Cardiac muscle cell (in vitro differentiated cells and primary cell): ENCODE data around the gene SLC2A9. TPM values are rescaled to one million over a fixed set of nuclear protein-coding genes. Genes with fewer than 3 reads are reported as not detected.

Source experiments
- DNase-seq, 2 donors: peaks; one replicate each; pipeline versions ENCODE4 v3.0.0 to v3.0.0-alpha.2; 2010 to 2017; ENCODE audit warnings: low read depth in 1 of 2, low spot score in 1 of 2
- H3K27ac ChIP-seq: fragments of 200-600 bp; sonication (generic); 2 replicates; pipeline ENCODE4 v1.5.1; 2016
- H3K27me3 ChIP-seq: fragments of 200-600 bp; sonication (generic); 2 replicates; pipeline ENCODE4 v1.6.0; 2016; ENCODE audit warnings: control low read depth
- H3K36me3 ChIP-seq: fragments of 200-600 bp; sonication (generic); 2 replicates; pipeline ENCODE4 v1.5.1; 2016; ENCODE audit warnings: control low read depth
- H3K4me1 ChIP-seq: fragments of 200-600 bp; sonication (generic); 2 replicates; pipeline ENCODE4 v1.8.1; 2017; ENCODE audit warnings: low read depth, mild to moderate bottlenecking, mixed run types
- H3K4me3 ChIP-seq: fragments of 200-600 bp; sonication (generic); 2 replicates; pipeline ENCODE4 v1.5.1; 2016; ENCODE audit warnings: mild to moderate bottlenecking
- H3K9me3 ChIP-seq: fragments of 200-600 bp; sonication (generic); 2 replicates; pipeline ENCODE4 v1.5.1; 2017; ENCODE audit warnings: low read depth, mild to moderate bottlenecking, control low read depth
- polyA plus RNA-seq: library from polyadenylated mRNA; unstranded; fragments of >200 nt; fragmentation: Nextera tagmentation; extraction: Ambion mirVana; gene quantifications from 2 replicates; pipeline ENCODE4 v1.2.1, GENCODE V29; 2016
- total RNA-seq: library from RNA; depleted of rRNA; stranded (reverse); fragments of >200 nt; gene quantifications from 2 replicates; pipeline ENCODE4 v1.2.3, GENCODE V29; 2016
- TF ChIP-seq, protein P1 (sequence below): IDR thresholded peaks from 2 replicates; pipeline ENCODE4 v1.5.1; 2012; ENCODE audit warnings: low read depth, mild to moderate bottlenecking, low read length

Gene SLC2A9
- total and polyA plus RNA-seq, 2 experiments from 2014 or later: 0.42 to 1.1 TPM

DNA sequence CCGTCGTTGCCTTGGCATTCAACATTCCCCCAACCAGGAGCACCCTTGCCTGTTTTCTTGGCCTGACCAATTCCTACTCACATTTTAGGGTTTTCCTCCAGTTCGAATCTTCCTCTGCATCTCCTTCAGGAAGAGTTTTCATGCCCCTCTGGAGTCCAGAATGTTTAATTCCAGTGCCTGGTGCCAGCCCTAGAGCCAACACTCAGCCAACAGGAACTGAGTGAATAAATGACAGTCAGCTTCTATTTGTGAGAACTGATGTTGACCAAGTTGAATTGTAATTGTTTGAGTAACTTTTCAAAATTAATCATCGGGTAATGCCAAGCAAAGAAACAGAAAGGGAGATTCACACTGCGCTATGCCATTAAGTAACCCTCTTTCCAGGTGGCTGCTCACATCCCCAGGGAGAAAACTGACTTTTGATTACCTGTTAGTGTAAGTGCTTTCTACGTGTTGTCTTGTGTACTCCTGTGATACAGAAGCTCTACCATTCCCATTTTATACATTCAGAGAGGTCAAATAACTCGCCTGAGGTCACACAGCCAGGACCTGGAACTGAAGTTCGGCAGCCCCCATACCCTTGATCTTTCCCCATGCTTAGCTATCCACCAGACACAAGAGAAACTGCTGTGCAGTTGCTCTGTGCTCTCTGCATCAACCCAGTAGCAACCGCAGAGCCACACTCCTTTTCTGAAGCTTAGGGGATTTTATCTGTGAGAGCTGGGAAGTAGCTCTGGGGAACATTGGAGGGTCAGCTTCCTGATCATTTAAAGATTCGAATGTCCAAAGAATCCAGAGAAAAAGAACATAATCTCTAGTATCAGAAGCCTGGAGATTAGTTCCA lies 19.0 kb upstream of the SLC2A9 start:
- no peaks in the 10 kb centered on the region for H3K4me1 ChIP-seq
- H3K27ac ChIP-seq: no peak overlapping the region
- no peaks in the 10 kb centered on the region for H3K27me3 ChIP-seq
- no peaks in the 10 kb centered on the region for H3K36me3 ChIP-seq
- H3K4me3 ChIP-seq: no peak overlapping the region
- TF ChIP-seq, protein P1, sequence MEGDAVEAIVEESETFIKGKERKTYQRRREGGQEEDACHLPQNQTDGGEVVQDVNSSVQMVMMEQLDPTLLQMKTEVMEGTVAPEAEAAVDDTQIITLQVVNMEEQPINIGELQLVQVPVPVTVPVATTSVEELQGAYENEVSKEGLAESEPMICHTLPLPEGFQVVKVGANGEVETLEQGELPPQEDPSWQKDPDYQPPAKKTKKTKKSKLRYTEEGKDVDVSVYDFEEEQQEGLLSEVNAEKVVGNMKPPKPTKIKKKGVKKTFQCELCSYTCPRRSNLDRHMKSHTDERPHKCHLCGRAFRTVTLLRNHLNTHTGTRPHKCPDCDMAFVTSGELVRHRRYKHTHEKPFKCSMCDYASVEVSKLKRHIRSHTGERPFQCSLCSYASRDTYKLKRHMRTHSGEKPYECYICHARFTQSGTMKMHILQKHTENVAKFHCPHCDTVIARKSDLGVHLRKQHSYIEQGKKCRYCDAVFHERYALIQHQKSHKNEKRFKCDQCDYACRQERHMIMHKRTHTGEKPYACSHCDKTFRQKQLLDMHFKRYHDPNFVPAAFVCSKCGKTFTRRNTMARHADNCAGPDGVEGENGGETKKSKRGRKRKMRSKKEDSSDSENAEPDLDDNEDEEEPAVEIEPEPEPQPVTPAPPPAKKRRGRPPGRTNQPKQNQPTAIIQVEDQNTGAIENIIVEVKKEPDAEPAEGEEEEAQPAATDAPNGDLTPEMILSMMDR: no peak
- no peaks in the 10 kb centered on the region for H3K9me3 ChIP-seq
- no peak for DNase-seq

DNA sequence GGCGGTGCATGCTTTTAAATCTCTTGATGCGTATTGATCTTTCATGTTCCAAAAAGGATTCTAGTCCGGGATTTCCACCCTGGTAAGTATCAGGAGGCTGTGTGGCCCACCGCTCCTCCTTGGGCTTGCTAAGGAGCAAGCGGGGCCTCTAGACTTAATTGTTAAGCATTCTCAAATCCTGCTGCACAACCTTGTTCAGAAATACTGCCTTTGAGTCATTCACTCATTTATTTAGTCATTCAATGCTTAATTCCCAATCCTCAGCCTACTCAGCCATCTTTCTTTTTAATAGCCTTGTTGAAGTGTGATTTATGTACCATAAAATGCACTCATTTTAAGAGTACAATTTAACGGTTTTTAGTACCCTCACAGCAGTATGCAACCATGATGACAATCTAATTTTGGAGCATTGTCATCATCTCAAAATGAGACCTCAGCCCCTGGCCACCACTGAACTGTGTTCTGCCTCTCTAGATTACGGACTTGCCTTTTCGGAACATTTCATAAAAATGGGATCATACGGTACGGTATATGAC lies 15.6 kb upstream of the SLC2A9 start:
- Histone ChIP-seq H3K9me3 (no peaks in the 10 kb centered on the region), H3K27ac (no peak overlapping the region), H3K4me3 (no peak overlapping the region), H3K27me3 (no peaks in the 10 kb centered on the region), H3K36me3 (no peaks in the 10 kb centered on the region), H3K4me1 (peaks cover 5% of the 10 kb centered on the region)
- DNase-seq: no peak
- TF ChIP-seq, protein P1: no peak

GRCh38 chr4:10035130-10035529 lies 13.8 kb upstream of the SLC2A9 start:
- Histone ChIP-seq H3K9me3 (no peaks in the 10 kb centered on the region), H3K4me3 (no peak overlapping the region), H3K4me1 (peaks cover 18% of the 10 kb centered on the region), H3K27ac (no peak overlapping the region), H3K36me3 (no peaks in the 10 kb centered on the region), H3K27me3 (no peaks in the 10 kb centered on the region)
- TF ChIP-seq, protein P1: no peak
- DNase-seq: no peak

DNA sequence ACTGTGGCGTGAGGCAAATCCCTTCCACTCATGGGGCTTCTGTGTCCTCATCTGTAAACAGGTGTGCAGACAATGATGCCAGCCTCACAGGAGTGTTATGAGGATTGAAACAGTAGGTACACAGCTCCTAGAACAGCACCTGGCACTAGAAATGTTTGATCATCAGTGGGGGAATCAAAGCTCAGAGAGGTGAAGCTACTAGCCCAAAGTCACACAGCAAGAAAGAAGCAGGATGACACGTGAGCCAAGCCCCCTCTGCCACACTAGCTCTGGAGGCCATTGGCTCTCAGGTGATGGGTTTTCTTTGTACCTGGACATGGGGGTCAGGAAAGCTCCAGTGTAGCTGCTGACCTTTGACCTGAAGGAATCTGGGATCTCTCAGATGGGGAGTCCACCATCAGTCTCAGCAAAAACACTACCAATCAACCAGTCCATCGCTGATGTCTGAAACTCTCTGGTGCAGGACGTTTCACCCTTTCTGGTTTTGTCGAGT lies 13.4 kb upstream of the SLC2A9 start:
- Histone ChIP-seq H3K4me3 (no peak overlapping the region), H3K27ac (no peak overlapping the region), H3K36me3 (no peaks in the 10 kb centered on the region), H3K4me1 (peaks cover 18% of the 10 kb centered on the region), H3K27me3 (no peaks in the 10 kb centered on the region), H3K9me3 (no peaks in the 10 kb centered on the region)
- TF ChIP-seq, protein P1: no peak
- no peak for DNase-seq

- Histone ChIP-seq H3K4me1 (peaks cover 18% of the 10 kb centered on the region), H3K9me3 (no peaks in the 10 kb centered on the region), H3K27ac (no peak overlapping the region), H3K36me3 (no peaks in the 10 kb centered on the region), H3K27me3 (no peaks in the 10 kb centered on the region), H3K4me3 (no peak overlapping the region)
- TF ChIP-seq, protein P1: no peak
- no peak for DNase-seq
These were observed 12.8 kb upstream of the SLC2A9 start for GRCh38 chr4:10034136-10034535.
